Neural cell (in vitro differentiated cells): ENCODE results near the gene DNAI1. TPM values are rescaled to one million over a fixed set of nuclear protein-coding genes. Genes with fewer than 3 reads are reported as not detected.

Experiments used
- H2AFZ ChIP-seq: fragments of 200-600, 300-800 bp; sonication (generic), shearing (Covaris generic); 2 replicates; pipeline ENCODE4 v1.6.0; 2014; ENCODE audit warnings: low read depth, mild to moderate bottlenecking, antibody characterized with exemption, low read length, moderate library complexity
- H3F3A ChIP-seq: fragments of 200-600 bp; shearing (Covaris generic); 2 replicates; pipeline ENCODE4 v1.6.1; 2016; ENCODE audit warnings: mild to moderate bottlenecking, moderate library complexity, mixed read lengths, antibody characterized with exemption, low read length; ENCODE audit not compliant: insufficient read depth, poor library complexity, severe bottlenecking
- H3K27ac ChIP-seq: fragments of 200-600, 300-800 bp; sonication (generic), shearing (Covaris generic); 2 replicates; pipeline ENCODE4 v1.5.1; 2014; ENCODE audit warnings: mild to moderate bottlenecking, low read length, moderate library complexity
- H3K27me3 ChIP-seq: fragments of 300-800, 200-600 bp; sonication (generic), shearing (Covaris generic); 2 replicates; pipeline ENCODE4 v1.6.0; 2014; ENCODE audit warnings: mild to moderate bottlenecking, low read depth, low read length, moderate library complexity; ENCODE audit not compliant: insufficient read depth
- H3K36me3 ChIP-seq: fragments of 300-800, 200-600 bp; sonication (generic), shearing (Covaris generic); 2 replicates; pipeline ENCODE4 v1.5.1; 2014; ENCODE audit warnings: mild to moderate bottlenecking, antibody characterized with exemption, low read length, moderate library complexity; ENCODE audit not compliant: insufficient read depth
- H3K4me2 ChIP-seq: fragments of 300-800, 200-600 bp; sonication (generic), shearing (Covaris generic); 2 replicates; pipeline ENCODE4 v1.6.0; 2014; ENCODE audit warnings: mild to moderate bottlenecking, low read length
- H3K4me3 ChIP-seq: fragments of 300-800, 200-600 bp; sonication (generic), shearing (Covaris generic); 2 replicates; pipeline ENCODE4 v1.5.1; 2014; ENCODE audit warnings: mild to moderate bottlenecking, low read length, moderate library complexity
- H3K79me2 ChIP-seq: fragments of 200-600 bp; shearing (Covaris generic); replicated peaks from 2 replicates; pipeline ENCODE4 v1.6.0; 2014; ENCODE audit warnings: mild to moderate bottlenecking, low read length, moderate library complexity; ENCODE audit not compliant: insufficient read depth
- H3K9ac ChIP-seq: fragments of 300-800, 200-600 bp; sonication (generic), shearing (Covaris generic); 2 replicates; pipeline ENCODE4 v1.6.1; 2016; ENCODE audit warnings: mild to moderate bottlenecking, low read length, mixed read lengths
- H3K9me2 ChIP-seq: fragments of 200-600 bp; shearing (Covaris generic); 2 replicates; pipeline ENCODE4 v1.6.1; 2016; ENCODE audit warnings: mild to moderate bottlenecking, low read length, mixed read lengths; ENCODE audit not compliant: insufficient read depth
- H3K9me3 ChIP-seq: fragments of 200-600, 300-800 bp; sonication (generic), shearing (Covaris generic); 2 replicates; pipeline ENCODE4 v1.6.1; 2016; ENCODE audit warnings: mild to moderate bottlenecking, mixed run types, low read length, moderate library complexity, mixed read lengths
- H4K20me1 ChIP-seq: fragments of 200-600 bp; shearing (Covaris generic); 2 replicates; pipeline ENCODE4 v1.6.1; 2016; ENCODE audit warnings: mild to moderate bottlenecking, mixed run types; ENCODE audit not compliant: insufficient read depth
- EP300 ChIP-seq: fragments of 450-650 bp; conservative IDR thresholded peaks from 2 replicates; pipeline ENCODE4 v1.6.1; 2014; ENCODE audit warnings: antibody characterized with exemption, mild to moderate bottlenecking, moderate library complexity; ENCODE audit not compliant: poor library complexity, severe bottlenecking
- EZH2 ChIP-seq: fragments of 200-600, 300-800 bp; shearing (Covaris generic), sonication (generic); IDR thresholded peaks from 2 replicates; pipeline ENCODE4 v1.6.1; 2014; ENCODE audit warnings: antibody characterized with exemption, low read length, borderline replicate concordance, mild to moderate bottlenecking; ENCODE audit not compliant: insufficient read depth, poor library complexity, severe bottlenecking
- MXI1 ChIP-seq: fragments of 450-650 bp; conservative IDR thresholded peaks from 2 replicates; pipeline ENCODE4 v1.6.1; 2014; ENCODE audit warnings: antibody characterized with exemption, mild to moderate bottlenecking; ENCODE audit not compliant: poor library complexity, severe bottlenecking
- POLR2AphosphoS5 ChIP-seq: IDR thresholded peaks from 2 replicates; pipeline ENCODE4 v1.6.1; 2012
- RAD21 ChIP-seq: fragments of 450-650 bp; conservative IDR thresholded peaks from 2 replicates; pipeline ENCODE4 v1.6.1; 2014; ENCODE audit warnings: antibody characterized with exemption, mild to moderate bottlenecking, moderate library complexity
- SMC3 ChIP-seq: fragments of 450-650 bp; conservative IDR thresholded peaks from 2 replicates; pipeline ENCODE4 v1.6.1; 2014; ENCODE audit warnings: antibody characterized with exemption, mild to moderate bottlenecking, moderate library complexity; ENCODE audit not compliant: poor library complexity
- TAF1 ChIP-seq: IDR thresholded peaks from 2 replicates; pipeline ENCODE4 v1.6.1; 2012; ENCODE audit warnings: low read depth
- polyA plus RNA-seq: library from polyadenylated mRNA; depleted of rRNA; stranded (reverse); fragments of >200 nt; gene quantifications from 2 replicates; pipeline ENCODE4 v1.2.3, GENCODE V29; 2014
- TF ChIP-seq, protein P1 (sequence below): IDR thresholded peaks from 2 replicates; pipeline ENCODE4 v1.6.1; 2012; ENCODE audit warnings: borderline replicate concordance
- TF ChIP-seq, protein P2 (sequence below): fragments of 450-650 bp; IDR thresholded peaks from 2 replicates; pipeline ENCODE4 v1.5.1; 2014; ENCODE audit warnings: antibody characterized with exemption, mild to moderate bottlenecking, moderate library complexity; ENCODE audit not compliant: poor library complexity, severe bottlenecking

DNAI1 gene
- polyA plus RNA-seq, 1 donor from 2014 or later, result 0.99 TPM

DNA sequence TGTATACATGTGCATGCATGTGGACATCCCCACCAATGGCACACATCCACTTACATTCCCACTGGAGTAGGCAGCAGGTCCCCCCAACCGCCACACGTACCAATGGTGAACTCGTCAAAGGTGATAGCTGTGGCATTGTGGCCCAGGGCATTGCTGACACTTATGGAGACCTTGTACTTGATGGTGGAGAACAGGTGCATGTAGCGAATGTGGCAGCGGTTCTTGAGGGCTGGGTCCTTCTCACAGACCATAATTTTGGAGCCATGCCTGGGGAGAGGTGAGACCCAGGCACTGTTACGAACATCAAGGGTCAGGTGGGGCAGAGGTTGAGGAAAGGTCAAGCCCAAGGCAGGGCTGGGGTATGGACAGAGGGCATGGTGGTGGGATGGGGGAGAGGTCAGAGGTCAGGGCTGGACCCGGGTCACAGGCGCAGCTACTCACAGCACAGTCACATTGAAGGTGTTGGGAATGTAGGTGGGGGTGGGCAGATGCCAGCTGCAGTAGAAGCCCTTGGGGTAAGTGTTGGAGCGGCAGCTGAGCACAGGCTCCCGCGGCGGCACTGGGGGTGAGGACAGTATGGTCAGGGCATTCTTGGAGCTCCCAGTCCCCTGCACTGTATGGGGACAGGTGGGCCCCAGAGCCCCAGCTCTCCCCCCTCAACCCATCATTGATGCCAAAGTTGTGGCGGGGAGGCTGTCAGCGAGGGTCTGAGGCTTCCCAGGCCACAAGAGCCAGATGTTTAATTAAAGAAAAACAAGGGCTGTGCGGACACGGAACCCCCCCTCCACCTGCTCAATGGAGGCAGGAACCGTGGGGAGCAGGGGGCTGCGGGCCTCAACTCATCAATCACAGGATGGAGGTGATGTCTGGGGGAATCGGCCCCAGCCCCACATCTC is 99.1 kb downstream of the DNAI1 start:
- H3K27ac ChIP-seq, result no peak overlapping the region
- no peaks in the 10 kb centered on the region for H4K20me1 ChIP-seq

DNA sequence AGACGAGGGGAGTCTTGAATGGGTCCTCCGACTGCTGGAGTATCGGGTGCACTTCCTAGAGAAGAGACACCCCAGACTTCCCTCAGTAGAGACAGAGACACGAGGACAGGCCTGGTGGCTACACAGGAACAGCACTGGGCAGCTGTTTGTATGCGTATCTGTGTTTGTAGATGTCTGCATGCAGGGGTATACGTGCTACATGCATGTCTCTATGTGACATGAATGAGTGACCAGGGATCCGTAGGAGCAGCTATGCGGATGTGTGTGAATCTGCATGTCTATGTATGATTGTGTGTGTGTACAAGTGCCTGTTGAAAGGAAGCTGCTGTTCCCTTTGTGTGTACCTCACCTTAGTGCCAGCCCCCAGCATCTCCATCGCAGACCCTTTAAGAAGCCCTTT is 99.8 kb downstream of the DNAI1 start:
- no peak overlapping the region for H3K4me2 ChIP-seq
- H3K27me3 ChIP-seq, result no peaks in the 10 kb centered on the region
- no peak overlapping the region for H2AFZ ChIP-seq
- no peaks in the 10 kb centered on the region for H4K20me1 ChIP-seq
- no peak overlapping the region for H3K27ac ChIP-seq
- H3K79me2 ChIP-seq, result no peaks in the 10 kb centered on the region
- H3F3A ChIP-seq, result no peaks in the 10 kb centered on the region
- TF ChIP-seq RAD21, result no peak
- TF ChIP-seq EZH2, result no peak
- TF ChIP-seq, protein P1, sequence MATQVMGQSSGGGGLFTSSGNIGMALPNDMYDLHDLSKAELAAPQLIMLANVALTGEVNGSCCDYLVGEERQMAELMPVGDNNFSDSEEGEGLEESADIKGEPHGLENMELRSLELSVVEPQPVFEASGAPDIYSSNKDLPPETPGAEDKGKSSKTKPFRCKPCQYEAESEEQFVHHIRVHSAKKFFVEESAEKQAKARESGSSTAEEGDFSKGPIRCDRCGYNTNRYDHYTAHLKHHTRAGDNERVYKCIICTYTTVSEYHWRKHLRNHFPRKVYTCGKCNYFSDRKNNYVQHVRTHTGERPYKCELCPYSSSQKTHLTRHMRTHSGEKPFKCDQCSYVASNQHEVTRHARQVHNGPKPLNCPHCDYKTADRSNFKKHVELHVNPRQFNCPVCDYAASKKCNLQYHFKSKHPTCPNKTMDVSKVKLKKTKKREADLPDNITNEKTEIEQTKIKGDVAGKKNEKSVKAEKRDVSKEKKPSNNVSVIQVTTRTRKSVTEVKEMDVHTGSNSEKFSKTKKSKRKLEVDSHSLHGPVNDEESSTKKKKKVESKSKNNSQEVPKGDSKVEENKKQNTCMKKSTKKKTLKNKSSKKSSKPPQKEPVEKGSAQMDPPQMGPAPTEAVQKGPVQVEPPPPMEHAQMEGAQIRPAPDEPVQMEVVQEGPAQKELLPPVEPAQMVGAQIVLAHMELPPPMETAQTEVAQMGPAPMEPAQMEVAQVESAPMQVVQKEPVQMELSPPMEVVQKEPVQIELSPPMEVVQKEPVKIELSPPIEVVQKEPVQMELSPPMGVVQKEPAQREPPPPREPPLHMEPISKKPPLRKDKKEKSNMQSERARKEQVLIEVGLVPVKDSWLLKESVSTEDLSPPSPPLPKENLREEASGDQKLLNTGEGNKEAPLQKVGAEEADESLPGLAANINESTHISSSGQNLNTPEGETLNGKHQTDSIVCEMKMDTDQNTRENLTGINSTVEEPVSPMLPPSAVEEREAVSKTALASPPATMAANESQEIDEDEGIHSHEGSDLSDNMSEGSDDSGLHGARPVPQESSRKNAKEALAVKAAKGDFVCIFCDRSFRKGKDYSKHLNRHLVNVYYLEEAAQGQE, result no peak
- TF ChIP-seq TAF1, result no peak
- no peak for TF ChIP-seq POLR2AphosphoS5
- no peak for TF ChIP-seq MXI1
- TF ChIP-seq, protein P2, sequence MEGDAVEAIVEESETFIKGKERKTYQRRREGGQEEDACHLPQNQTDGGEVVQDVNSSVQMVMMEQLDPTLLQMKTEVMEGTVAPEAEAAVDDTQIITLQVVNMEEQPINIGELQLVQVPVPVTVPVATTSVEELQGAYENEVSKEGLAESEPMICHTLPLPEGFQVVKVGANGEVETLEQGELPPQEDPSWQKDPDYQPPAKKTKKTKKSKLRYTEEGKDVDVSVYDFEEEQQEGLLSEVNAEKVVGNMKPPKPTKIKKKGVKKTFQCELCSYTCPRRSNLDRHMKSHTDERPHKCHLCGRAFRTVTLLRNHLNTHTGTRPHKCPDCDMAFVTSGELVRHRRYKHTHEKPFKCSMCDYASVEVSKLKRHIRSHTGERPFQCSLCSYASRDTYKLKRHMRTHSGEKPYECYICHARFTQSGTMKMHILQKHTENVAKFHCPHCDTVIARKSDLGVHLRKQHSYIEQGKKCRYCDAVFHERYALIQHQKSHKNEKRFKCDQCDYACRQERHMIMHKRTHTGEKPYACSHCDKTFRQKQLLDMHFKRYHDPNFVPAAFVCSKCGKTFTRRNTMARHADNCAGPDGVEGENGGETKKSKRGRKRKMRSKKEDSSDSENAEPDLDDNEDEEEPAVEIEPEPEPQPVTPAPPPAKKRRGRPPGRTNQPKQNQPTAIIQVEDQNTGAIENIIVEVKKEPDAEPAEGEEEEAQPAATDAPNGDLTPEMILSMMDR, result no peak
- no peak for TF ChIP-seq EP300
- no peak for TF ChIP-seq SMC3
- H3K4me3 ChIP-seq, result no peak overlapping the region
- no peaks in the 10 kb centered on the region for H3K9me2 ChIP-seq
- H3K9me3 ChIP-seq, result no peaks in the 10 kb centered on the region
- H3K36me3 ChIP-seq, result peaks cover 8% of the 10 kb centered on the region
- no peak overlapping the region for H3K9ac ChIP-seq

More for the DNA sequence above, 99.1 kb downstream of the DNAI1 start:
- Histone ChIP-seq H3K9ac (no peak overlapping the region), H3K36me3 (peaks cover 8% of the 10 kb centered on the region), H3K79me2 (no peaks in the 10 kb centered on the region), H3K4me2 (no peak overlapping the region), H2AFZ (no peak overlapping the region), H3K4me3 (no peak overlapping the region), H3K9me2 (no peaks in the 10 kb centered on the region), H3F3A (no peaks in the 10 kb centered on the region), H3K27me3 (no peaks in the 10 kb centered on the region), H3K9me3 (no peaks in the 10 kb centered on the region)
- TF ChIP-seq MXI1, result no peak
- no peak for TF ChIP-seq TAF1
- TF ChIP-seq POLR2AphosphoS5, result no peak
- TF ChIP-seq EP300, result no peak
- TF ChIP-seq EZH2, result no peak
- no peak for TF ChIP-seq SMC3
- TF ChIP-seq, protein P2, result no peak
- TF ChIP-seq, protein P1, result no peak
- TF ChIP-seq RAD21, result no peak
